Measurements from ENCODE around the gene PPM1E.
"Not testable (repeated sequence)": the region's sequence is repeated elsewhere in the genome, so short reads cannot be mapped to it uniquely, and the experiment has no call there.

The PPM1E gene

DNA sequence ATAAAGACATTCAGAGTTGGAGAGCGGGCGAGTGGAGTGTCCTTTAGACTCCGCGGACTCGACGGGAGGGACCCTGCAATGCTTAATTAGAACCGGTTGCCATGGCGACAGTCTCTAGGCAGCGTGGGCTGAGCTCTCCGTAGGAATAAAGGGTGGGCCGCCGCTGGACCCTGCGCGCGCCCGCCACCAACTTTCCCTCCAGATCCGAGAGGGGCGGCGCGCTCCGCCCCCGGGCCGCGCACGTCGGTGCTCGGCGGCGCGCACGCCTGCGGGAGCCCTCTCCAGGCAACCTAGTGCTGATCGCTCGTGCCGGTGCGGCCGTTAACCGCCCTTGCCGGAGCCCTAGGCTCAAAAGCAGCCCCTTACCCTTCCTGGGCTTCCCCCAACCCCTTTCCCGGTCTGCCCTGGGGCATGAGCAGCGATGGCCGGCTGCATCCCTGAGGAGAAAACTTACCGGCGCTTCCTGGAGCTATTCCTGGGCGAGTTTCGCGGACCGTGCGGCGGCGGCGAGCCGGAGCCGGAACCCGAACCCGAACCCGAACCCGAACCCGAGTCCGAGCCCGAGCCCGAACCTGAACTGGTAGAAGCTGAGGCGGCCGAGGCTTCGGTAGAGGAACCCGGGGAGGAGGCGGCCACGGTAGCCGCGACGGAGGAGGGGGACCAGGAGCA lies at the start of gene PPM1E:
Gene PPM1E, plus strand, starts transcription at position 278 of the 669 bp plus-strand sequence.
- DNase-seq = peak; percentile 27

GRCh38 chr17:58706351-58707140 lies 49.1 kb upstream of the PPM1E start:
- DNase-seq = no peak

DNA sequence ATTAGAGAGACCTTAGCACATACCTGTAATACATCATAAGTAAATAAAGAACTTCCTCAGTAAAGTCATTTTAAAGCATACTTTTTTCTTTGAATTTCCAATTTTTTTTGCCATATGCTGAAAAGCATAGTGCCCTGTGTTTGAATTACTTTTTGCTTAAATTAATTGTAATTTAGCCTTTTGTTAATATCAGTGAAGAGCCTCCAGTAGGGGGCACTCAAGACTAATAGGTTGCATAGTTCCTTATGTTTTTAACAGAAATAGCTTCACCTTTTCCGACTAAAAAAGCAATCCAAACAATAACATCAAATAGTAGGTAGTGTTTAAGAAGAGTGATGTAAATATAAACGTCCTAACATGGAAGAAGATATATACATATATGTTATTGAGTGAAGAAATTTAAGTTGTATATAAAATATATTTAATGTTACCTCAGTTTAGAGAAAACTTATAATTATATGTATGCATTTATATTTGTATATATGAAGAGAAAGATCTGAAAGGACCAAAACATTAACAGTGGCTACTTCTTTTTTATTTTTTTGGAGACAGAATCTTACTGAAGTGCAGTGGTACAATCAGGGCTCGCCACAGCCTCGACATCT lies 44.6 kb upstream of the PPM1E start:
- peak; percentile 30 for DNase-seq

DNA sequence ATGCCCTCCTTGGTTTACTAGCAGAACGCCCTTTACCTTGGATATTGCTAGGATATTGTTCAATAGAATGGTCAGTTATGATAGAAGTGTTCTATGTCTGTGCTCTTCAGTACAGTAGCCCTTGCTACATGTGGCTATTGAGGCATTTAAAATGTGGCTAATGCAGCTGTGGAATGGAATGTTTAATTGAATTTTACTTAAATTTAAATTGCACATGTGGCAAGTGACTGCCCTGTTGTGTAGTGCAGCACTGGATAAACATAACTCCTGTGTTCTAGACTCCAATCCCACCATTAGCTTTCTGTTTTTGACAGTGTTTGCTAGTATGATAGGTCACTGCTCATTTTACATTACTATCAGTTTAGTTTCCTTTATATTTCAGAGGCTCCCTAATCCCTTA lies 33.4 kb upstream of the PPM1E start:
- DNase-seq = no peak

- no peak for DNase-seq
Measured at GRCh38 chr17:58722696-58723095, 33.0 kb upstream of the PPM1E start.

DNA sequence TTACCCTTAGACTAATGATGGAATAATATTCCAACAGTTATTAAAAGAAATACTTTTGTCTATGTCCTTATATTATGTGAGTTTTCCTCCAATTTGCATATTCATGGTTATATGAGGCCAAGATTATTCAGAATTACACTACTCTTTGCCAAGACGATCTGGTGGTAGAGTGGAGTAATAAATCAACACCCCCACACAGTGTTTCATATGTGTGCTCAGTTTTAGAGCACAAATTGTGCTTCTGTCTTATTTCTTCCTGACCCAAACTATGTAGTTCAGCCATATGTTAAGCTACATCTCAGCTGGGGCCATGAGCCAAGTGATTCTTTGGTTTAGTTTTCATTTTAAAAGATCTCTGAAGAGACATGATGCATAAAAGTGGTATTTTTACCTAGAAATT lies 26.9 kb upstream of the PPM1E start:
- no peak for DNase-seq

DNA sequence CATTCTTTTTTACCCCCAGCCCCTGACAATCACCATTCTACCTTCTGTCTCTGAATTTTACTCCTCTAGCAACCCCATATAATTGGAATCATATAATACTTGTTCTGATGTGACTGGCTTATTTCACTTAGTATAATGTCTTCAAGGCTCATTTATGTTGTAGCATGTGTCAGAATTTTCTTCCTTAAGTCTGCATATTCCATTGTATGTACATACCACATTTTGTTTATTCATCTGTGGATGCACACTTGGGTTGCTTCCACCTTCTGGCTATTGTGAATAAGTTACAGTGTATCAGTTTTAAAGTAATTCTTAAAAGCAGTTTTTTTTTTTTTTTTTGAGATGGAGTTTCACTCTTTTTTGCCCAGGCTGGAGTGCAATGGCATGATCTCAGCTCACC lies 24.7 kb upstream of the PPM1E start:
- DNase-seq = no peak

GRCh38 chr17:58734040-58734439 lies 21.6 kb upstream of the PPM1E start:
- DNase-seq = no peak

GRCh38 chr17:58734811-58735210 lies 20.8 kb upstream of the PPM1E start:
- DNase-seq = no peak

DNA sequence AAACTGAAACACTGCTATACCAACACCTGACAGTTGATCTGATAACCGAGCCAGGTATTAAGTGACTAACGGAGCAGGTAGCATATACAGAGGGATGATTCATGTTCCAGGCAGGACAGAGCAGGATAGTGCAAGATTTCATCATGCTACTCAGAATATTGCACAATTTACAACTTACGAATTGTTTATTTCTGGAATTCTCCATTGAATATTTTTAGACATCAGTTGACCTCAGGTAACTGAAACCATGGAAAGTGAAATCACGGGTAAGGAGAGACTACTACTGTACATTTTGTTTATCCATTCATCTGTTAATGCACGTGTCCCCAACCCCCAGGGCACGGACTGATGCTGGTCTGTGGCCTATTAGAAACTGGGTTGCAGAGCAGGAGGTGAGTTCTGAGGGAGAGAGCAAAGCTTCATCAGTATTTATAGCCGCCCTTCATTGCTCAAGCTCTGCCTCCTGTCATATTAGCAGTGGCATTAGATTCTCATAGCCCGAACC lies 14.5 kb upstream of the PPM1E start:
- no peak for DNase-seq

DNA sequence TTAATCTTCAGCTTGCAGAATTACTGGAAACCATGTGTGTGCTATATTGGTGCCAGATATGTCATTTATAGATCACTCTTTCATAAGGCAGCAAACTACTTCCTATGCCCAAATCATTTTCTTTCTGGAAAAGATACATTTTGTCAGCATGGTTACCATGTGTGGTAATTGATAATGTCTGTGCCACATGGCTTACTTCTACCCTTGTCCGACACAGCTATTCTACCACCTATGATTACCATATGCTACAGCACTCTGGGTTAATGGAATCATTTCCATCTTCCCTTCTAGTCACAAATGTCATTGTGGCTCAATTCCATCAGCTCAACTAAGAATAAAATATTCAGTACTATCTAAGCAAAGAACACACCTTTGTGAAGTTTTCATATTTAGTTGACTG lies 8.0 kb upstream of the PPM1E start:
- no peak for DNase-seq

GRCh38 chr17:58749627-58750026 lies 6.0 kb upstream of the PPM1E start:
- not testable (repeated sequence) for DNase-seq

- no peak for DNase-seq
Measured at GRCh38 chr17:58753026-58753425, 2.6 kb upstream of the PPM1E start.

DNA sequence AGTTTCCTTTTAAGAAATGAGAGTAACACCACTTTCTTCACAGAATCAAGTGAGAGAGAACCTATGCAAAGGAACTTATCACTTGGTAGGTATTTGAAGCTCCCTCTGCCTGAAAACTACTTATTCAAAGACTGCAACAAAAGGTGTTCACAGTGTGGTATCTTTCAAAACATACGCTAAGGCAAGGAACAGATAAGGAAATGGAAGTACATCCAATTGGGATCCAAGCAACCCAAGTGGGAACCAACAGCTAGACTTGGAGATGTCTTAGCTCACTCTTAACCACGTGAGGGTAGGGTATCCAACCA lies 431 bp upstream of the PPM1E start:
- DNase-seq = no peak

GRCh38 chr17:58756246-58757161 lies 850 bp downstream of the PPM1E start:
- no peak for DNase-seq

DNA sequence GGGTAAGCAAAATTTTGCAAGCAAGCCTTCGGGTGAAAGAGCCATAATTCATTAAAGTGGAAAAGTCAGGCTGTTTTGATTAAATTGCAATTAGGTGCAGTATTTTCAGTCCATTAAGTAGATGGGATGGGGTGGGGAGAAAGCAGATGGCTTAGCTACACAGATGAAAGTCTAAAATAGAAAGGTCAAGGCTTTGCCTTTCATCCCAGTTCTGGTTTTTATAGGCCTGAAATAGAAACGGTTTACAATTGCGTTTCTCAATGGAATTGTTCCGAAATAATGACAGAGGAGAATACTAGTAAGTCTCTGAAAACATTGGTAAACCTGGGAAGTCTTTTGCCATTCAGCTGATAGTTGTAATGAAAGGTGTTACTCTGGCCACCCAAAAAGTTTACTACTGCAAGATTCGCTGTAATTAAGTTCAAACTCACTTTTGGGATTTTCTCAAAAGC lies 1.5 kb downstream of the PPM1E start:
- no peak for DNase-seq

- no peak for DNase-seq
Measured at GRCh38 chr17:58758890-58759289, 3.2 kb downstream of the PPM1E start.

GRCh38 chr17:58759522-58759921 lies 3.9 kb downstream of the PPM1E start:
- no peak for DNase-seq

GRCh38 chr17:58760248-58760647 lies 4.6 kb downstream of the PPM1E start:
- no peak for DNase-seq

- DNase-seq = no peak
Measured at GRCh38 chr17:58763263-58763662, 7.6 kb downstream of the PPM1E start.

DNA sequence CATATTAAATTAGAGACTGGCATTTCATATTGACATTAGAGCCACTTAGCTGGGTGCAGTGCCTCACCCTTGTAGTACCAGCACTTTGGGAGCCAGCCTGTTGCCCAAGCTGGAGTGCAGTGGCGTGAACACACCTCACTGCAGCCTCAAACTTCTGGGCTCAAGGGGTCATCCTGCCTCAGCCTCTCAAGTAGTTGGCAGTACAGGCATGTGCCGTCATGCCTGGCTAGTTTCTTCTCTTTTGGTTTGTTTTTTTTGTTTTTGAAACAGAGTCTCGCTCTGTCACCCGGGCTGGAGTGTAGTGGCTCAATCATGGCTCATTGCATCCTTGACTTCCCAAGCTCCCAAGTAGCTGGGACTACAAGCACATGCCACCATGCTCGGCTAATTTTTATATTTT lies 8.7 kb downstream of the PPM1E start:
- no peak for DNase-seq

- DNase-seq = not testable (repeated sequence)
Measured at GRCh38 chr17:58778482-58778881, 22.8 kb downstream of the PPM1E start.

DNA sequence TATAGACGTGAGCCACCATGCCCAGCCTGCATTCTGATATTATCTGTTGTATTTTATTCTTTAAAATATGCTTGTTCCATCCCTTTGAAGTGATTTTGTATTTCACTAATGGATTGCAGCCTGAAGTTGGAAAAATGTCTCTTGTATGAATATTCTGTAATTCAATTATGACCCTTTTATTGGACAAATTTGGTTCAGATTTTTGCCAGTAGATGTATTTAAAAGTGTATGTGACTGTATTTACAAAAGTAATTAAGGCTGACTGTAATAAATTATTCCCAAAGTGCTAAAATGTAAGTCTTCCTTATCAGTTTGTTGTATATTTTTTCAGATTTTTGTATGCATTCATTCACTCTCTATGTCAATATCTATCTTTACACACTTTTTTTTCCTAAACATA lies 23.8 kb downstream of the PPM1E start:
- DNase-seq = no peak

Measured in activated CD4-positive, alpha-beta T cell treated with anti-CD3 and anti-CD28 coated beads, Interleukin-2, amount 50 U/mL, for 1 hour (primary cell).